AG04450 (cell line): Measurements from ENCODE around the gene NKAIN2. TPM values are rescaled to one million over a fixed set of nuclear protein-coding genes. Genes with fewer than 3 reads are reported as not detected.
"Not testable (repeated sequence)": the region's sequence is repeated elsewhere in the genome, so short reads cannot be mapped to it uniquely, and the experiment has no call there.

Source experiments
- CTCF ChIA-PET: fragments of 300-600, 350-600 bp; formaldehyde crosslinking; extraction: SDS; loops from one replicate; lab custom pipeline; 2022; ENCODE audit warnings: antibody characterized with exemption, inconsistent platforms; lab: Charles Lee
- POLR2A ChIA-PET: fragments of 350-600 bp; formaldehyde crosslinking; extraction: SDS; loops from one replicate; lab custom pipeline; 2021; ENCODE audit warnings: antibody characterized with exemption, inconsistent platforms; lab: Yijun Ruan, JAX
- DNase-seq: peaks from one replicate; pipeline ENCODE4 v3.0.0-alpha.2; 2011; ENCODE audit warnings: low read depth, low spot score
- H3K27ac ChIP-seq: one replicate; pipeline ENCODE4 v1.5.1; 2012; ENCODE audit warnings: low read depth, low read length, control low read depth
- H3K27me3 ChIP-seq: one replicate; pipeline ENCODE4 v1.6.0; 2012; ENCODE audit warnings: low read length; ENCODE audit not compliant: control insufficient read depth, insufficient read depth
- H3K4me3 ChIP-seq: 2 replicates; pipeline ENCODE4 v1.5.1; 2011; ENCODE audit warnings: mild to moderate bottlenecking, low read depth, low read length, control low read depth
- H3K9me3 ChIP-seq: 2 replicates; pipeline ENCODE4 v1.5.1; 2012; ENCODE audit warnings: low read length; ENCODE audit not compliant: control insufficient read depth, insufficient read depth
- CTCF ChIP-seq: IDR thresholded peaks from 2 replicates; pipeline ENCODE4 v1.5.1; 2011; ENCODE audit warnings: low read depth, low read length, control low read depth, inconsistent platforms
- polyA plus RNA-seq: library from polyadenylated mRNA; depleted of rRNA; stranded (reverse); fragments of >200 nt; gene quantifications from 2 replicates; pipeline ENCODE4 v1.2.3, GENCODE V29; 2011

The NKAIN2 gene
- polyA plus RNA-seq, 1 experiment: not detected

- Histone ChIP-seq H3K4me3 (no peak overlapping the region), H3K27ac (no peak overlapping the region), H3K9me3 (no peaks in the 10 kb centered on the region), H3K27me3 (no peaks in the 10 kb centered on the region)
- TF ChIP-seq CTCF: no peak
- DNase-seq: no peak
- POLR2A ChIA-PET: no interaction called here
- CTCF ChIA-PET: no interaction called here
Measured at GRCh38 chr6:124324237-124324636, 520.6 kb downstream of the NKAIN2 start.

GRCh38 chr6:124330197-124330596, 526.5 kb downstream of the NKAIN2 start:
- no peak for DNase-seq
- TF ChIP-seq CTCF: no peak
- ChIA-PET POLR2A (no interaction called here), CTCF (no interaction called here)
- H3K27ac ChIP-seq: no peak overlapping the region
- no peaks in the 10 kb centered on the region for H3K27me3 ChIP-seq
- no peak overlapping the region for H3K4me3 ChIP-seq
- no peaks in the 10 kb centered on the region for H3K9me3 ChIP-seq

- no peaks in the 10 kb centered on the region for H3K27me3 ChIP-seq
- no peak overlapping the region for H3K4me3 ChIP-seq
- H3K27ac ChIP-seq: no peak overlapping the region
- TF ChIP-seq CTCF: no peak
- no peaks in the 10 kb centered on the region for H3K9me3 ChIP-seq
- POLR2A ChIA-PET: no interaction called here
- CTCF ChIA-PET: no interaction called here
- DNase-seq: no peak
Measured at GRCh38 chr6:124334359-124334758, 530.7 kb downstream of the NKAIN2 start.

GRCh38 chr6:124339610-124340334, 536.1 kb downstream of the NKAIN2 start:
- no peaks in the 10 kb centered on the region for H3K27me3 ChIP-seq
- H3K9me3 ChIP-seq: no peaks in the 10 kb centered on the region
- H3K27ac ChIP-seq: no peak overlapping the region
- no peak overlapping the region for H3K4me3 ChIP-seq
- ChIA-PET POLR2A (no interaction called here), CTCF (no interaction called here)
- no peak for TF ChIP-seq CTCF
- DNase-seq: no peak

GRCh38 chr6:124348339-124348738, 544.7 kb downstream of the NKAIN2 start:
- H3K27me3 ChIP-seq, CTCF ChIA-PET, DNase-seq, H3K9me3 ChIP-seq, H3K27ac ChIP-seq, POLR2A ChIA-PET, H3K4me3 ChIP-seq: not testable (repeated sequence)
